HG02970 (cell line): ENCODE measurements around the gene CFAP65.

Source experiments
- ATAC-seq: cut with Tn5 transposase; IDR thresholded peaks from one replicate; pipeline ENCODE4 v1.9.1; 2021; ENCODE audit warnings: mild to moderate bottlenecking, moderate library complexity, moderate number of reproducible peaks; ENCODE audit not compliant: unreplicated experiment, low FRiP score

The CFAP65 gene

GRCh38 chr2:219032051-219032745, 9.1 kb downstream of the CFAP65 start:
- ATAC-seq, result no peak

GRCh38 chr2:219031005-219031738, 10.1 kb downstream of the CFAP65 start:
- ATAC-seq, result no peak

- ATAC-seq, result no peak
Observed at GRCh38 chr2:219030177-219030940, 11.0 kb downstream of the CFAP65 start.

DNA sequence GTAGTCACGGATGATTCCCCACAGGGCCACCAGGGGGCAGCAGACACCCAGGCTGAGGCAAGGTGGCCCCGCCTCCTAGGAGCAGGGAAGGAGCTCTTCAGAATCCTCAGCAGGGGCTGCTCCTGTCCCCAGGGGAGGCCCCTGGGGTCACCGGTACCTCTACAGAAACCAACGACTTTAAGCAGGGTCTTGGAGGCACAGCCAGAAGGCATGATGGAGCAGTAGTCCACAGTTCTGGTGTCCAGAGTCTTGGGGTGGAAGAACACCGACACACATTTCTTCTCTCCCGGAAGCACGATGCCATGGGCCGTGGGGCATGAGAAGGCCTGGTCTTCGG, 11.5 kb downstream of the CFAP65 start:
- ATAC-seq, result no peak

DNA sequence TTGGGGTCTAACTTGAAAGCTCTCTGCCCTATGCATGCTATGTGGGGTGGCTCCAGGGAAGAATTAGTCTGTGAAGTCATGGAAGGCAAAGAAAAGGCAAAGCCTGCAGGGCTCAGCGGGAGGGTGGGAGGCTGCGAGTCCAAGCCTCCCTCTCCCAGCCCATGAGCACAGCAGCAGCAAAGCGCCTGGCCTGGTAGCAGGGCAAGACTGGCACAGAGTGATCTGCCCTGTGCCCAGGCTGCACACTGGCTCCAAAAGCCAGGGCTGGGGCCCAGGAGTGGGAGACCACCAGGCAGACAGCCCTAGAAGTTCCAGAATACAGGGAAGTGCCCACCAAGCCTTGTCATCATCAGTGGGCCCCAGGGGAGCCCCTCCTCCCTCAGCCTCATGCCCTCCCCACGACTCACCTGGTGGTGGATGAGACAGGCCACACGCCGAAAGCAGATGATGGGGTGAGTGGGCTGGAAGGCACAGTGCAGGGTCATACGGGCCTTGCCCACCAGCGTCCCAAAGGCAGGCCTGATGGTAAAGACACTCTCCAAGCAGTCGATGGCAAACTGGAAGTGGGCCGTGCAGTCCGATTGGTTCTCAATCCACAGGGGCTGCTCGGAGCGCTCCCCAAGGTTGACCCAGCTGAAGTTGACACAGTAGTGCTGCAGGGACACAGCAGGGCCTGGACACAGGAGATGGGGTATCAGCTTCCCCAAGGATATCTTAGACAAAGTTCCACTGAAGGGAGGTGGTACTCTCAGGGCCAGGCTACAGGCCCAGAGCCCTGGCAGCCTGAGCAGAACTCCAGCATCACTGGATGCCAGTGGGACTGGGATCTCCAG, 12.1 kb downstream of the CFAP65 start:
- ATAC-seq, result no peak

DNA sequence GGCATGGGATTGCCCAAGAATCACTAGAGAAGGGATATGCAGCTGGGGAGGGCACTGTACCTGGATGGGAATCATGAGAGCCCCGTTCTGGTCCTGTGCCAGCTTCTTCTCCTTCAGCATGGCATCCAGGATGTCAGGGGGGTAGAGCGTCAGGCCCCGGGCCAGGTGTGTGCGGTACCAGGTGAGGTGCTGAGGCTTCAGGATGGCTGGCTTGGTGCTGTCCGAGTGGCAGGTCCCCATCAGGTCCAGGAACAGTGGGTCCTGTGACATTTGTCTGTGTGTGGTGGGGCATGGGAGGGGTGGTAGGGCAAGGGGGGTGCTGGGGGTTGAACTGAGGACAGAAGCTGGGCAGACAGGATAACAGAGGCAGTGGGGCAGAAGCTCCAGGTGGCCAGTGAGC, 13.2 kb downstream of the CFAP65 start:
- ATAC-seq, result no peak

DNA sequence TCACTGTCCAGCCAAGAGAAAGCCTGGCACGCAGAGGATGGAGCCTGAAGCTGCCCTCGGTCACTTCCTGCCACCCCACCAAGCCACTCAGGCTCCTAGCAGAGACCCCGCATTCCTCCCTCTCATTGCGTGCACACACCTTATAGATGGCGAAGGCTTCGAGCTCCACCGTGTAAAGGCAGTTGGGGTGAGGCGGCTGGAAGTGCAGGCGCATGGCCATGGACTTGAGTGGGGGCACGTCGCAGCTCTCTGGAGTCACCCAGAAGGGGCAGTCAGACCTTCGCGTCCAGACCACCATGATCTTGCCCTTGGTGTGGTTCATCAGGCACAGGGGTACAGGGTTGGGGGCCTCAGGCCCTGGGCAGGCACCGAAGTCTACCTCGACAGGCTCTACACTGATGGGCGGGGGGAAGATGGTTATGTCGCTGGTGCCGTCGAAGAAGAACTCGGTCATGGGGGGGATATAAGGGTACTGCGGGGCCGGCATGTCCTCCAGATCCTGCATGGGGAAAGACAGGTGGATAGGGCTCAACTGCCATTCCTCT, 13.7 kb downstream of the CFAP65 start:
- ATAC-seq, result no peak

- ATAC-seq, result no peak
Observed at GRCh38 chr2:219026946-219027345, 14.4 kb downstream of the CFAP65 start.

DNA sequence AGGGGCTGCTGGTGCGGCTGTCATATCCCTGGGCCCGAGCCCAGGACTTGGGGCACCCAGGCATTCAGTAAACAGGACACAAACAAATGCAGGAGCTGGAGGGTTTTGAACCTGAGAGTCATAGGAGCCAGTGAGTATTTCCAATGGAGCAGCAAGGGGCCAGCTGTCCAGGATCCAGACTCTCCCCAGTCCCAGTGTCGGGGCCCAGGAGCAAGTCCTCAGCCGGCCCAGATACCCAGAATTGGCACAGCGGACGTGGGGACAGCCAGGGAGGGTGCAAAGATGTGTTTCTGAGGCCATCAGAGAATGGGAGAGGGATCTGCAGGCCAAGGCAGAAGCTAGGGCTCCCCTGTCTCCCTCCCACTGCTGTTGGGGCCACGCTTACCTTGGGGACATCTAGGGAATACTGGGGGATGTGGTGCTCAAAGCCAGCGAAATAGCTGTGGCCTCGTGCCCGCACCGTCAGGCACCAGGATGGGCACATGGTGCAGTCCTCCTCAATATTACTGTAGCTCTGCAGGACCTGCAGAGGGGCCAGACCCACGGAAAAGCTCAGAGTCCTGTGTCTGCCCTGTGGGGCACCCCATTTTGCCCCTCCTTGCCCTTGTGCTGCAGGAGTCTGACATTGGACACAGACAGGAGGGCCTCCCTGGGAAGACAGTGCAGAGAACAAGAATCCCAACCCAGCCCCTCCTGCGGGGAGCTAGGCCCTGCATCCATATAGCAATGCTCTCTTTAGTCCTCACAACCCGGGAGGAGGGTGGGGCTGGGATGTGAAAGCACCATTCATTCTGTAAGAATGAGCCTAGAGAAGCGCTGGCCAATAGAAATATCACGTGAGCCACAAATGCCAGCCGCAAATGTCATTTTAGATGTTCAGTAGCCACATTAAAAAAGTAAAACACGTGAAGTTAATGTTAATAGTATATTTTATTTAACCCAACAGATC, 15.4 kb downstream of the CFAP65 start:
- no peak for ATAC-seq

- ATAC-seq, result no peak
Observed at GRCh38 chr2:219024059-219024458, 17.3 kb downstream of the CFAP65 start.

GRCh38 chr2:219023045-219023605, 18.2 kb downstream of the CFAP65 start:
- ATAC-seq, result no peak

GRCh38 chr2:219022616-219023015, 18.7 kb downstream of the CFAP65 start:
- ATAC-seq, result no peak

DNA sequence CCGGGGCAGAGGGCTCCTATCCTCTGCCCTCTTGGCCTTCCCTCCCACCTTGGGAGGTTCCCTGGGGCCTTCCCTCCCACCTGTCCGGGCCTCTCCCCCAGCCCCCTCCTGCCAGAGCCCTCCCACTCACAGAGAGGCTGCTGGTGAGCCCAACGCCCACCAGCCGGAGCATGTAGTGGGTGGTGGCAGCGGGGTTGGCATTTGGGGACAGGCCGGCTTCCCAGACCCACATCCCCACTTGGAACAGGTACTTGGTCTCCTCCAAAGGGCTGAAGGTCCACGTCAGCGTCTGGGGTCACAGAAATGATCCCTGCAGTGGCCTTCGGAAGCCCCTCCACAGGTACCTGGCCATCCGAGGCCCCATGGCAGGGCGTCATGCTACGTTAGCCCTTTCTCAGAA, 19.3 kb downstream of the CFAP65 start:
- ATAC-seq, result no peak

- ATAC-seq, result no peak
Observed at GRCh38 chr2:219021591-219021990, 19.7 kb downstream of the CFAP65 start.

GRCh38 chr2:219020604-219021365, 20.5 kb downstream of the CFAP65 start:
- ATAC-seq, result no peak

GRCh38 chr2:219019436-219019835, 21.9 kb downstream of the CFAP65 start:
- ATAC-seq, result no peak

GRCh38 chr2:219018726-219019125, 22.6 kb downstream of the CFAP65 start:
- no peak for ATAC-seq

DNA sequence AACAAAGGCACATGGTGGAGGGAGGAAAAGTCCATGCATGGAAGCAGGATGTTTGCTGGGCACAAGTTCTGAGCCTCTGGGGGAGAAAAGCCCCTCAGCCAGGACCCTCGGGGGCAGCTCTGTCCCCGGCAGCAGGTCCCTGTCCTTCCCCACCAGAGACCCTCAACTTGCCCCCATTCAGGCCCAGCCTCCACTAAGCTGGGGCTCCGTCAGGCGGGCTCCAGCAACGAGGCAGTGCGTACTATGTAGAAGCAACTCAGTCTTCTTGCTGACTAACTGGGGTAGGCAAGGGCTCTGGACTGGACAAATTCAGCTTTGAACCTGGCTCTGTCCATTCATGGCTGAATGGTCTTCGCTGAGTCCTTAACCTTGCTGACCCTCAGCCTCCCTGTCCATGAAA, 23.0 kb downstream of the CFAP65 start:
- ATAC-seq, result no peak
